GM21786 (cell line): Measurements from ENCODE around the gene TRMT1L.

Source experiments
- ATAC-seq: cut with Tn5 transposase; IDR thresholded peaks from one replicate; pipeline ENCODE4 v1.9.1; 2021; ENCODE audit not compliant: unreplicated experiment

Gene TRMT1L

GRCh38 chr1:185132534-185132933 is 24.2 kb downstream of the TRMT1L start:
- no peak for ATAC-seq

- no peak for ATAC-seq
These were observed 27.0 kb downstream of the TRMT1L start for GRCh38 chr1:185129708-185130107.

- no peak for ATAC-seq
These were observed 44.4 kb downstream of the TRMT1L start for GRCh38 chr1:185112356-185112755.

- ATAC-seq = no peak
These were observed 44.9 kb downstream of the TRMT1L start for GRCh38 chr1:185111873-185112272.

GRCh38 chr1:185110145-185110544 is 46.6 kb downstream of the TRMT1L start:
- no peak for ATAC-seq

- ATAC-seq = no peak
These were observed 48.4 kb downstream of the TRMT1L start for GRCh38 chr1:185108321-185108720.

- ATAC-seq = no peak
These were observed 51.6 kb downstream of the TRMT1L start for GRCh38 chr1:185105121-185105520.

GRCh38 chr1:185104083-185104482 is 52.7 kb downstream of the TRMT1L start:
- ATAC-seq = no peak

- no peak for ATAC-seq
These were observed 60.2 kb downstream of the TRMT1L start for GRCh38 chr1:185096531-185096930.

GRCh38 chr1:185094761-185095160 is 62.0 kb downstream of the TRMT1L start:
- ATAC-seq = no peak

GRCh38 chr1:185091480-185091879 is 65.3 kb downstream of the TRMT1L start:
- no peak for ATAC-seq

- ATAC-seq = no peak
These were observed 69.0 kb downstream of the TRMT1L start for GRCh38 chr1:185087746-185088145.

- no peak for ATAC-seq
These were observed 69.7 kb downstream of the TRMT1L start for GRCh38 chr1:185087101-185087500.

- no peak for ATAC-seq
These were observed 72.9 kb downstream of the TRMT1L start for GRCh38 chr1:185083818-185084217.

GRCh38 chr1:185080422-185080821 is 76.3 kb downstream of the TRMT1L start:
- ATAC-seq = no peak

- no peak for ATAC-seq
These were observed 79.4 kb downstream of the TRMT1L start for GRCh38 chr1:185077374-185077773.

- ATAC-seq = no peak
These were observed 81.3 kb downstream of the TRMT1L start for GRCh38 chr1:185075476-185075875.

- ATAC-seq = no peak
These were observed 82.4 kb downstream of the TRMT1L start for GRCh38 chr1:185074307-185074706.

- ATAC-seq = no peak
These were observed 83.0 kb downstream of the TRMT1L start for GRCh38 chr1:185073725-185074124.

- ATAC-seq = no peak
These were observed 86.7 kb downstream of the TRMT1L start for GRCh38 chr1:185070051-185070450.

- no peak for ATAC-seq
These were observed 87.5 kb downstream of the TRMT1L start for GRCh38 chr1:185069202-185069772.

- no peak for ATAC-seq
These were observed 88.4 kb downstream of the TRMT1L start for GRCh38 chr1:185068341-185068740.
